ENCODE data around the gene NDUFB3.
A peak's percentile ranks its signal among the peaks of the same experiment; 100 is the strongest.

NDUFB3 gene

GRCh38 chr2:201130524-201131186 is 58.9 kb downstream of the NDUFB3 start:
- H3K4me3 ChIP-seq (ENCODE audit: control insufficient read depth in 1 of 7, extremely low read depth in 1 of 7, insufficient read depth in 4 of 7, low read depth in 2 of 7, low read length in 6 of 7) = peak overlapping the region in 1 of 7 experiments; percentile 36
- no peaks in the 10 kb centered on the region for H3K27me3 ChIP-seq (replicated peaks in 2 of 5; ENCODE audit: control insufficient read depth in 4 of 5, insufficient read depth in 5 of 5, low read length in 4 of 5)
- ChIA-PET POLR2A (interaction anchor here (1.2 kb wide), 1 partner anchor 28 kb away, joined by 3 read pairs; no protein-coding TSS in a partner anchor), CTCF (interaction anchor here (0.6 to 3.7 kb wide), 9 partner anchors 8 to 86 kb away, joined by 3 to 24 read pairs (median 5); partner anchors contain the start of gene CFLAR)
- H3K9me3 ChIP-seq (ENCODE audit: control extremely low read depth in 1 of 5, control insufficient read depth in 4 of 5, insufficient read depth in 2 of 5, low read depth in 1 of 5, low read length in 4 of 5) = no peaks in the 10 kb centered on the region
- peak overlapping the region in 1 of 2 experiments; percentile 54 for H3K27ac ChIP-seq (ENCODE audit: insufficient read depth in 1 of 2, low read depth in 1 of 2, low read length in 2 of 2, poor library complexity in 1 of 2, severe bottlenecking in 2 of 2)
- DNase-seq = peak in 2 of 3 donors; percentile 61 to 74
- 71% methylated on average over 3 of the region's 3 CpGs for WGBS (ENCODE audit: insufficient coverage)
- H3K36me3 ChIP-seq (ENCODE audit: control insufficient read depth in 4 of 4, insufficient read depth in 4 of 4, low read length in 3 of 4) = peaks cover under 1 to 20% (median 11%) of the 10 kb centered on the region in 4 experiments
- H3K4me1 ChIP-seq (ENCODE audit: control extremely low read depth in 1 of 4, control insufficient read depth in 4 of 4, insufficient read depth in 4 of 4, low read length in 3 of 4) = peaks cover 51 to 76% (median 71%) of the 10 kb centered on the region in 4 experiments

GRCh38 chr2:201132518-201132917 is 60.7 kb downstream of the NDUFB3 start:
- Histone ChIP-seq H3K4me1 (ENCODE audit: control extremely low read depth in 1 of 4, control insufficient read depth in 4 of 4, insufficient read depth in 4 of 4, low read length in 3 of 4) (peaks cover 37 to 57% (median 53%) of the 10 kb centered on the region in 4 experiments), H3K27ac (ENCODE audit: insufficient read depth in 1 of 2, low read depth in 1 of 2, low read length in 2 of 2, poor library complexity in 1 of 2, severe bottlenecking in 2 of 2) (no peak overlapping the region), H3K9me3 (ENCODE audit: control extremely low read depth in 1 of 5, control insufficient read depth in 4 of 5, insufficient read depth in 2 of 5, low read depth in 1 of 5, low read length in 4 of 5) (no peaks in the 10 kb centered on the region), H3K36me3 (ENCODE audit: control insufficient read depth in 4 of 4, insufficient read depth in 4 of 4, low read length in 3 of 4) (peaks cover 11 to 39% (median 27%) of the 10 kb centered on the region in 4 experiments), H3K27me3 (replicated peaks in 2 of 5; ENCODE audit: control insufficient read depth in 4 of 5, insufficient read depth in 5 of 5, low read length in 4 of 5) (no peaks in the 10 kb centered on the region), H3K4me3 (ENCODE audit: control insufficient read depth in 1 of 7, extremely low read depth in 1 of 7, insufficient read depth in 4 of 7, low read depth in 2 of 7, low read length in 6 of 7) (peak overlapping the region in 3 of 7 experiments; percentile 20 to 43 (median 34))
- peak in 2 of 3 donors; percentile 74 to 80 for DNase-seq
- ChIA-PET CTCF (interaction anchor here (1.0 to 3.7 kb wide), 11 partner anchors 8 to 166 kb away, joined by 3 to 24 read pairs (median 6); partner anchors contain the start of gene CFLAR), POLR2A (no interaction called here)
- 0% methylated on average over 1 of the region's 1 CpG for WGBS (ENCODE audit: insufficient coverage)

All from common myeloid progenitor, CD34-positive (primary cell).